Measurements from ENCODE around the gene RIN3.
"Not testable (repeated sequence)": the region's sequence is repeated elsewhere in the genome, so short reads cannot be mapped to it uniquely, and the experiment has no call there.

- not testable (repeated sequence) for TF ChIP-seq CTCF (conservative IDR thresholded peaks at IDR 0.05); EZH2 (IDR thresholded peaks at IDR 0.05; ENCODE audit: low read depth)
These were observed 166.7 kb downstream of the RIN3 start for GRCh38 chr14:92680330-92680729.
